Measurements from ENCODE around the gene BTG2.

Gene BTG2

GRCh38 chr1:203331224-203331623 is 25.9 kb downstream of the BTG2 start:
- ATAC-seq (replicated peaks; ENCODE audit: extremely low read depth, poor library complexity, severe bottlenecking) (no peak), DNase-seq (ENCODE audit: low spot score in 2 of 2) (no peak)
- Mint-ChIP-seq H3K4me3 (no peak overlapping the region), H3K4me1 (peaks cover 38% of the 10 kb centered on the region), H3K36me3 (ENCODE audit: insufficient read depth) (peaks cover 12% of the 10 kb centered on the region), H3K27ac (ENCODE audit: low read depth) (no peak overlapping the region), H3K27me3 (no peaks in the 10 kb centered on the region), H3K9me3 (no peaks in the 10 kb centered on the region)

- no peak for ATAC-seq (replicated peaks; ENCODE audit: extremely low read depth, poor library complexity, severe bottlenecking)
- no peak overlapping the region for H3K27ac Mint-ChIP-seq (ENCODE audit: low read depth)
- no peak overlapping the region for H3K4me3 Mint-ChIP-seq
- H3K9me3 Mint-ChIP-seq: no peaks in the 10 kb centered on the region
- H3K36me3 Mint-ChIP-seq (ENCODE audit: insufficient read depth): no peaks in the 10 kb centered on the region
- H3K4me1 Mint-ChIP-seq: peaks cover 16% of the 10 kb centered on the region
- H3K27me3 Mint-ChIP-seq: no peaks in the 10 kb centered on the region
- no peak for DNase-seq (ENCODE audit: low spot score in 2 of 2)
These were observed 30.2 kb downstream of the BTG2 start for GRCh38 chr1:203335503-203335902.

- no peak overlapping the region for H3K4me3 Mint-ChIP-seq
- DNase-seq (ENCODE audit: low spot score in 2 of 2) (no peak), ATAC-seq (replicated peaks; ENCODE audit: extremely low read depth, poor library complexity, severe bottlenecking) (no peak)
- H3K27ac Mint-ChIP-seq (ENCODE audit: low read depth): no peak overlapping the region
- no peaks in the 10 kb centered on the region for H3K36me3 Mint-ChIP-seq (ENCODE audit: insufficient read depth)
- no peaks in the 10 kb centered on the region for H3K27me3 Mint-ChIP-seq
- H3K4me1 Mint-ChIP-seq: peaks cover 16% of the 10 kb centered on the region
- H3K9me3 Mint-ChIP-seq: no peaks in the 10 kb centered on the region
These were observed 30.8 kb downstream of the BTG2 start for GRCh38 chr1:203336097-203336496.

GRCh38 chr1:203338335-203339036 is 33.2 kb downstream of the BTG2 start:
- DNase-seq (ENCODE audit: low spot score in 2 of 2) (peak; percentile 37 to 40), ATAC-seq (replicated peaks; ENCODE audit: extremely low read depth, poor library complexity, severe bottlenecking) (peak; percentile 49)
- Mint-ChIP-seq H3K4me1 (peaks cover 27% of the 10 kb centered on the region), H3K4me3 (no peak overlapping the region), H3K36me3 (ENCODE audit: insufficient read depth) (peaks cover 2% of the 10 kb centered on the region), H3K27me3 (peaks cover 24% of the 10 kb centered on the region), H3K27ac (ENCODE audit: low read depth) (no peak overlapping the region), H3K9me3 (no peaks in the 10 kb centered on the region)

GRCh38 chr1:203340112-203340790 is 34.9 kb downstream of the BTG2 start:
- peaks cover 2% of the 10 kb centered on the region for H3K36me3 Mint-ChIP-seq (ENCODE audit: insufficient read depth)
- DNase-seq (ENCODE audit: low spot score in 2 of 2) (peak in 1 of 2 donors; percentile 30), ATAC-seq (replicated peaks; ENCODE audit: extremely low read depth, poor library complexity, severe bottlenecking) (peak; percentile 70)
- H3K27ac Mint-ChIP-seq (ENCODE audit: low read depth): no peak overlapping the region
- peaks cover 27% of the 10 kb centered on the region for H3K4me1 Mint-ChIP-seq
- H3K27me3 Mint-ChIP-seq: peaks cover 41% of the 10 kb centered on the region
- no peaks in the 10 kb centered on the region for H3K9me3 Mint-ChIP-seq
- no peak overlapping the region for H3K4me3 Mint-ChIP-seq

- Mint-ChIP-seq H3K4me3 (no peak overlapping the region), H3K27ac (ENCODE audit: low read depth) (no peak overlapping the region)
- DNase-seq (ENCODE audit: low spot score in 2 of 2): peak in 1 of 2 donors; percentile 20
These were observed 37.0 kb downstream of the BTG2 start for GRCh38 chr1:203342192-203342940.

GRCh38 chr1:203343956-203344754 is 38.8 kb downstream of the BTG2 start:
- peaks cover 79% of the 10 kb centered on the region for H3K27me3 Mint-ChIP-seq
- no peaks in the 10 kb centered on the region for H3K9me3 Mint-ChIP-seq

More at GRCh38 chr1:203342192-203342940, 37.0 kb downstream of the BTG2 start:
- peaks cover 19% of the 10 kb centered on the region for H3K4me1 Mint-ChIP-seq
- H3K36me3 Mint-ChIP-seq (ENCODE audit: insufficient read depth): peaks cover 2% of the 10 kb centered on the region
- peaks cover 62% of the 10 kb centered on the region for H3K27me3 Mint-ChIP-seq
- ATAC-seq (replicated peaks; ENCODE audit: extremely low read depth, poor library complexity, severe bottlenecking): peak; percentile 66
- no peaks in the 10 kb centered on the region for H3K9me3 Mint-ChIP-seq

GRCh38 chr1:203346060-203346768 is 40.9 kb downstream of the BTG2 start:
- DNase-seq (ENCODE audit: low spot score in 2 of 2): no peak

More at GRCh38 chr1:203343956-203344754, 38.8 kb downstream of the BTG2 start:
- ATAC-seq (replicated peaks; ENCODE audit: extremely low read depth, poor library complexity, severe bottlenecking) (no peak), DNase-seq (ENCODE audit: low spot score in 2 of 2) (no peak)
- H3K4me3 Mint-ChIP-seq: no peak overlapping the region
- peaks cover 19% of the 10 kb centered on the region for H3K4me1 Mint-ChIP-seq
- no peak overlapping the region for H3K27ac Mint-ChIP-seq (ENCODE audit: low read depth)
- H3K36me3 Mint-ChIP-seq (ENCODE audit: insufficient read depth): peaks cover 3% of the 10 kb centered on the region

GRCh38 chr1:203346769-203347102 is 41.4 kb downstream of the BTG2 start:
- Mint-ChIP-seq H3K36me3 (ENCODE audit: insufficient read depth) (peaks cover 3% of the 10 kb centered on the region), H3K9me3 (no peaks in the 10 kb centered on the region), H3K4me1 (peaks cover 8% of the 10 kb centered on the region), H3K4me3 (no peak overlapping the region), H3K27me3 (peaks cover 87% of the 10 kb centered on the region), H3K27ac (ENCODE audit: low read depth) (no peak overlapping the region)
- no peak for DNase-seq (ENCODE audit: low spot score in 2 of 2)
- ATAC-seq (replicated peaks; ENCODE audit: extremely low read depth, poor library complexity, severe bottlenecking): no peak

More at GRCh38 chr1:203346060-203346768, 40.9 kb downstream of the BTG2 start:
- peaks cover 3% of the 10 kb centered on the region for H3K36me3 Mint-ChIP-seq (ENCODE audit: insufficient read depth)
- H3K4me3 Mint-ChIP-seq: no peak overlapping the region
- H3K9me3 Mint-ChIP-seq: no peaks in the 10 kb centered on the region
- no peak overlapping the region for H3K27ac Mint-ChIP-seq (ENCODE audit: low read depth)
- H3K4me1 Mint-ChIP-seq: peaks cover 11% of the 10 kb centered on the region
- no peak for ATAC-seq (replicated peaks; ENCODE audit: extremely low read depth, poor library complexity, severe bottlenecking)
- peaks cover 87% of the 10 kb centered on the region for H3K27me3 Mint-ChIP-seq

- H3K27ac Mint-ChIP-seq (ENCODE audit: low read depth): no peak overlapping the region
These were observed 43.8 kb downstream of the BTG2 start for GRCh38 chr1:203349166-203349565.

GRCh38 chr1:203349773-203350524 is 44.6 kb downstream of the BTG2 start:
- Mint-ChIP-seq H3K9me3 (no peaks in the 10 kb centered on the region), H3K4me1 (no peaks in the 10 kb centered on the region), H3K27ac (ENCODE audit: low read depth) (no peak overlapping the region), H3K36me3 (ENCODE audit: insufficient read depth) (peaks cover 2% of the 10 kb centered on the region), H3K4me3 (no peak overlapping the region), H3K27me3 (peaks cover 78% of the 10 kb centered on the region)
- DNase-seq (ENCODE audit: low spot score in 2 of 2): no peak
- no peak for ATAC-seq (replicated peaks; ENCODE audit: extremely low read depth, poor library complexity, severe bottlenecking)

More at GRCh38 chr1:203349166-203349565, 43.8 kb downstream of the BTG2 start:
- peaks cover 2% of the 10 kb centered on the region for H3K36me3 Mint-ChIP-seq (ENCODE audit: insufficient read depth)
- no peak for DNase-seq (ENCODE audit: low spot score in 2 of 2)
- H3K4me3 Mint-ChIP-seq: no peak overlapping the region
- no peaks in the 10 kb centered on the region for H3K4me1 Mint-ChIP-seq
- H3K27me3 Mint-ChIP-seq: peaks cover 82% of the 10 kb centered on the region
- H3K9me3 Mint-ChIP-seq: no peaks in the 10 kb centered on the region
- no peak for ATAC-seq (replicated peaks; ENCODE audit: extremely low read depth, poor library complexity, severe bottlenecking)

Data from central memory CD8-positive, alpha-beta T cell (primary cell).